HCT116 (cell line): ENCODE results near the gene ARHGAP18. TPM values are rescaled to one million over a fixed set of nuclear protein-coding genes. Genes with fewer than 3 reads are reported as not detected.

Experiments used
- ATAC-seq: fragments of 200-7000 bp; cut with Tn5 transposase; 2 replicates; pipeline ENCODE4 v1.9.1; 2020; ENCODE audit warnings: mild to moderate bottlenecking, moderate library complexity
- BruUV-seq: library from RNA; stranded (reverse); fragments of 400-500 nt; replicated peaks from 2 replicates; lab custom pipeline; 2021; lab: Mats Ljungman, UMichigan
- CTCF ChIA-PET: fragments of 300-600 bp; sonication (Branson Sonifier 250); formaldehyde crosslinking; loops from one replicate; lab custom pipeline; 2021; ENCODE audit warnings: antibody characterized with exemption; lab: Charles Lee
- POLR2A ChIA-PET: fragments of 300-600, 350-600 bp; sonication (Branson Sonifier 250); formaldehyde crosslinking; loops from one replicate; lab custom pipeline; 2021; ENCODE audit warnings: antibody characterized with exemption; lab: Charles Lee
- RAD21 ChIA-PET, 2 experiments: fragments of 300-600 bp; sonication (Branson Sonifier 250); formaldehyde crosslinking; loops; one replicate each; lab custom pipeline; 2023; ENCODE audit warnings: low total read pairs in 2 of 2; ENCODE audit not compliant: uncharacterized antibody in 2 of 2, unreplicated experiment in 2 of 2, low non-redundant PET in 1 of 2; lab: Charles Lee
- DNase-seq: peaks from one replicate; pipeline ENCODE4 v3.0.0-alpha.2; 2010; ENCODE audit warnings: low read depth, low spot score
- H2AFZ ChIP-seq: fragments of 200-600 bp; shearing (Covaris generic), sonication (generic); 2 replicates; pipeline ENCODE4 v1.6.1; 2017; ENCODE audit warnings: low read depth, mixed run types, mixed read lengths, antibody characterized with exemption, low read length; ENCODE audit not compliant: poor library complexity, severe bottlenecking
- H3K27ac ChIP-seq: 2 replicates; pipeline ENCODE4 v1.5.1; 2012; ENCODE audit warnings: low read depth, low read length
- H3K27me3 ChIP-seq: fragments of 200-600 bp; sonication (generic); 2 replicates; pipeline ENCODE4 v1.6.1; 2016; ENCODE audit warnings: mixed run types, low read length, mixed read lengths; ENCODE audit not compliant: insufficient read depth
- H3K36me3 ChIP-seq, 2 experiments: fragments of 200-500 bp in 1 of 2; fragments of 200-600 bp in 1 of 2; sonication (Bioruptor generic) in 1 of 2; sonication (generic) in 1 of 2; 2 replicates each; pipeline versions ENCODE4 v1.5.1 to v1.6.1; 2014 to 2016; ENCODE audit warnings: low read length in 2 of 2, inconsistent platforms in 1 of 2, mixed read lengths in 1 of 2, mixed run types in 1 of 2; ENCODE audit not compliant: insufficient read depth in 2 of 2, control insufficient read depth in 1 of 2
- H3K4me1 ChIP-seq, 2 experiments: fragments of 200-600 bp in 1 of 2; sonication (generic) in 1 of 2; 2 replicates each; pipeline versions ENCODE4 v1.5.1 to v1.6.1; 2012 to 2017; ENCODE audit warnings: low read length in 2 of 2, inconsistent platforms in 1 of 2, mild to moderate bottlenecking in 1 of 2, mixed read lengths in 1 of 2, mixed run types in 1 of 2, moderate library complexity in 1 of 2; ENCODE audit not compliant: insufficient read depth in 2 of 2, control insufficient read depth in 1 of 2
- H3K4me2 ChIP-seq: fragments of 200-600 bp; sonication (generic); 2 replicates; pipeline ENCODE4 v1.6.1; 2017; ENCODE audit warnings: mixed run types, low read length, mixed read lengths
- H3K4me3 ChIP-seq, 2 experiments: fragments of 200-600 bp in 1 of 2; sonication (generic) in 1 of 2; replicated peaks in 1 of 2; 2 replicates each; pipeline ENCODE4 v1.5.1; 2011 to 2016; ENCODE audit warnings: low read length in 2 of 2, control low read depth in 1 of 2, low read depth in 1 of 2, mild to moderate bottlenecking in 1 of 2, mixed read lengths in 1 of 2, mixed run types in 1 of 2
- H3K79me2 ChIP-seq: fragments of 200-600 bp; sonication (generic); 2 replicates; pipeline ENCODE4 v1.6.1; 2017; ENCODE audit warnings: mild to moderate bottlenecking, mixed run types, low read length, moderate library complexity, mixed read lengths; ENCODE audit not compliant: insufficient read depth
- H3K9ac ChIP-seq: fragments of 200-600 bp; sonication (generic); 2 replicates; pipeline ENCODE4 v1.6.1; 2016; ENCODE audit warnings: low read length, mixed read lengths
- H3K9me2 ChIP-seq: fragments of 200-600 bp; sonication (generic), shearing (Covaris generic); 2 replicates; pipeline ENCODE4 v1.6.1; 2017; ENCODE audit warnings: mixed run types, mild to moderate bottlenecking, moderate library complexity; ENCODE audit not compliant: insufficient read depth
- H3K9me3 ChIP-seq, 2 experiments: fragments of 200-500 bp in 1 of 2; fragments of 200-600 bp in 1 of 2; sonication (Bioruptor generic) in 1 of 2; sonication (generic) in 1 of 2; 2 replicates each; pipeline ENCODE4 v1.6.1; 2014 to 2017; ENCODE audit warnings: low read length in 2 of 2, mixed read lengths in 2 of 2, inconsistent platforms in 1 of 2, low read depth in 1 of 2, mild to moderate bottlenecking in 1 of 2, mixed run types in 1 of 2, moderate library complexity in 1 of 2; ENCODE audit not compliant: control insufficient read depth in 1 of 2, insufficient read depth in 1 of 2
- H4K20me1 ChIP-seq: fragments of 200-600 bp; sonication (generic), shearing (Covaris generic); 2 replicates; pipeline ENCODE4 v1.6.1; 2017; ENCODE audit warnings: mixed run types, mild to moderate bottlenecking, moderate library complexity; ENCODE audit not compliant: insufficient read depth
- CEBPB ChIP-seq: IDR thresholded peaks from 2 replicates; pipeline ENCODE4 v1.6.1; 2012; ENCODE audit warnings: low read depth
- CTCF ChIP-seq, 3 experiments: fragments of 200-600 bp in 1 of 3; sonication (generic) in 1 of 3; IDR thresholded peaks in 2 of 3; conservative IDR thresholded peaks in 1 of 3; 2 replicates each; pipeline ENCODE4 v1.5.1; 2012 to 2017; ENCODE audit warnings: low read depth in 2 of 3, low read length in 2 of 3, antibody characterized with exemption in 1 of 3, borderline replicate concordance in 1 of 3, control low read depth in 1 of 3, mild to moderate bottlenecking in 1 of 3, mixed read lengths in 1 of 3, mixed run types in 1 of 3, moderate library complexity in 1 of 3; ENCODE audit not compliant: insufficient read depth in 1 of 3
- ELF1 ChIP-seq: IDR thresholded peaks from 2 replicates; pipeline ENCODE4 v1.6.1; 2012; ENCODE audit warnings: low read depth, borderline replicate concordance
- EZH2 ChIP-seq: fragments of 200-600 bp; sonication (generic); IDR thresholded peaks from 2 replicates; pipeline ENCODE4 v1.6.1; 2017; ENCODE audit warnings: antibody characterized with exemption, mixed run types
- EZH2phosphoT487 ChIP-seq: fragments of 200-600 bp; IDR thresholded peaks from 2 replicates; pipeline ENCODE4 v1.6.1; 2018; ENCODE audit warnings: antibody characterized with exemption, borderline replicate concordance
- FOSL1 ChIP-seq: IDR thresholded peaks from 2 replicates; pipeline ENCODE4 v1.6.1; 2012; ENCODE audit warnings: low read depth
- JUND ChIP-seq: IDR thresholded peaks from 2 replicates; pipeline ENCODE4 v1.6.1; 2012
- POLR2A ChIP-seq: IDR thresholded peaks from 2 replicates; pipeline ENCODE4 v1.7.0; 2011; ENCODE audit warnings: borderline replicate concordance; ENCODE audit not compliant: insufficient read depth, insufficient read length; ENCODE audit errors: extremely low read depth
- POLR2AphosphoS5 ChIP-seq: IDR thresholded peaks from 2 replicates; pipeline ENCODE4 v1.6.1; 2011; ENCODE audit warnings: mild to moderate bottlenecking, low read depth, low read length, moderate library complexity
- RAD21 ChIP-seq: IDR thresholded peaks from 2 replicates; pipeline ENCODE4 v1.6.1; 2012; ENCODE audit warnings: low read depth, mild to moderate bottlenecking
- REST ChIP-seq: IDR thresholded peaks from 2 replicates; pipeline ENCODE4 v1.6.1; 2012; ENCODE audit warnings: low read depth
- SIN3A ChIP-seq: IDR thresholded peaks from 2 replicates; pipeline ENCODE4 v1.6.1; 2012; ENCODE audit warnings: low read depth
- SP1 ChIP-seq: IDR thresholded peaks from 2 replicates; pipeline ENCODE4 v1.6.1; 2012; ENCODE audit warnings: low read depth
- SRF ChIP-seq: IDR thresholded peaks from 2 replicates; pipeline ENCODE4 v1.6.1; 2012; ENCODE audit warnings: low read depth
- TCF7L2 ChIP-seq: IDR thresholded peaks from 2 replicates; pipeline ENCODE4 v1.7.0; 2011; ENCODE audit warnings: borderline replicate concordance, inconsistent platforms; ENCODE audit not compliant: insufficient read depth, insufficient read length; ENCODE audit errors: extremely low read depth
- YY1 ChIP-seq: IDR thresholded peaks from 2 replicates; pipeline ENCODE4 v1.6.1; 2011; ENCODE audit warnings: low read length, low read depth, moderate library complexity, mild to moderate bottlenecking; ENCODE audit not compliant: insufficient replicate concordance; ENCODE audit errors: extremely low read depth
- ZFX ChIP-seq: fragments of 450-650 bp; IDR thresholded peaks from 2 replicates; pipeline ENCODE4 v1.6.1; 2017
- ZNF274 ChIP-seq: fragments of 200-500 bp; sonication (Bioruptor generic); IDR thresholded peaks from 2 replicates; pipeline ENCODE4 v1.6.1; 2014; ENCODE audit warnings: mild to moderate bottlenecking, low read depth, low read length, inconsistent platforms
- intact Hi-C: fragments of 100-400 bp; cut with micrococcal nuclease; formaldehyde crosslinking; loops from 2 replicates; pipeline ENCODE4 v1.10.0; 2022
- total RNA-seq: library from RNA; stranded (reverse); gene quantifications from one replicate; pipeline ENCODE4 v1.2.1, GENCODE V29; 2021; ENCODE audit not compliant: unreplicated experiment

Gene ARHGAP18
- total RNA-seq, 1 experiment from 2014 or later: 70.3 TPM

GRCh38 chr6:129748901-129749748 is 39.1 kb upstream of the ARHGAP18 start (continued):
- TF ChIP-seq RAD21 (peak; percentile 21; the same call in 1 of the 2 replicates), FOSL1 (peak; percentile 92), CEBPB (no peak), ZNF274 (no peak), SIN3A (peak; percentile 17; the same call in 1 of the 2 replicates), ELF1 (no peak), ZFX (no peak)

- DNase-seq: peak; percentile 90
- TSS peak; percentile 94 for BruUV-seq
- no peaks in the 10 kb centered on the region for H3K9me2 ChIP-seq
- H3K4me2 ChIP-seq: peak overlapping the region; percentile 72
- H3K27ac ChIP-seq: peak overlapping the region; percentile 100
- ChIA-PET POLR2A (interaction anchor here (0.7 to 3.0 kb wide), 11 partner anchors 17 to 257 kb away, joined by 3 to 12 read pairs (median 6); partner anchors contain the start of gene ARHGAP18), RAD21 (interaction anchor here (1.0 to 1.2 kb wide), 2 partner anchors 247 to 249 kb away, joined by 3 read pairs; no protein-coding TSS in a partner anchor), CTCF (interaction anchor here (1.0 to 1.4 kb wide), 3 partner anchors 17 to 66 kb away, joined by 3 to 7 read pairs (median 4); no protein-coding TSS in a partner anchor)
- peak overlapping the region in 1 of 2 experiments; percentile 38; a peak in 2 of 4 replicates for H3K4me3 ChIP-seq
- no peaks in the 10 kb centered on the region for H4K20me1 ChIP-seq
- H3K79me2 ChIP-seq: no peaks in the 10 kb centered on the region
- H3K27me3 ChIP-seq: no peaks in the 10 kb centered on the region
- H3K36me3 ChIP-seq: no peaks in the 10 kb centered on the region
- peaks cover 86 to 94% of the 10 kb centered on the region in 2 experiments for H3K4me1 ChIP-seq
- peak overlapping the region; percentile 60 for H3K9ac ChIP-seq
- ATAC-seq: peak; percentile 47
- H3K9me3 ChIP-seq: no peaks in the 10 kb centered on the region
- peak overlapping the region; percentile 11 for H2AFZ ChIP-seq
- intact Hi-C loops: loop anchor here (2.0 to 5.0 kb wide), 4 partner anchors 66 to 258 kb away; no protein-coding TSS in a partner anchor
- TF ChIP-seq POLR2A: no peak
- peak; percentile 62; the same call in 1 of the 2 replicates for TF ChIP-seq SIN3A
- TF ChIP-seq JUND: peak; percentile 56
- peak; percentile 95 for TF ChIP-seq CEBPB
- TF ChIP-seq REST: no peak
- TF ChIP-seq CTCF (IDR thresholded peaks at IDR 0.05 in 2 of 3, conservative IDR thresholded peaks at IDR 0.05 in 1 of 3; ENCODE audit: borderline replicate concordance in 1 of 3, insufficient read depth in 1 of 3, low read depth in 2 of 3, low read length in 2 of 3): peak in 2 of 3 experiments; percentile 48 to 61; a peak in 4 of 6 replicates
- TF ChIP-seq EZH2: no peak
- no peak; the same call in 1 of the 2 replicates for TF ChIP-seq SRF
- TF ChIP-seq EZH2phosphoT487: no peak
- peak; percentile 91 for TF ChIP-seq SP1
- peak; percentile 37 for TF ChIP-seq YY1
- TF ChIP-seq POLR2AphosphoS5: peak; percentile 70
- TF ChIP-seq TCF7L2: peak; percentile 79
Measured at GRCh38 chr6:129748212-129748900, 38.4 kb upstream of the ARHGAP18 start.
